CD14-positive monocyte (primary cell): Measurements from ENCODE around the gene COL27A1. TPM values are rescaled to one million over a fixed set of nuclear protein-coding genes. Genes with fewer than 3 reads are reported as not detected.

Experiments used
- DNase-seq, 3 donors: peaks; one replicate each; pipeline ENCODE4 v3.0.0-alpha.2; 2011 to 2022
- H2AFZ ChIP-seq: 2 replicates; pipeline ENCODE4 v1.6.0; 2012; ENCODE audit warnings: mild to moderate bottlenecking, low read depth, low read length, inconsistent platforms; ENCODE audit not compliant: insufficient read depth, poor library complexity, severe bottlenecking
- H3K27ac ChIP-seq, 2 donors: 1 replicate in 1 of 2; 2 replicates in 1 of 2; pipeline ENCODE4 v1.5.1; 2012 to 2013; ENCODE audit warnings: low read length in 2 of 2, control low read depth in 1 of 2, inconsistent platforms in 1 of 2, low read depth in 1 of 2, mild to moderate bottlenecking in 1 of 2
- H3K27me3 ChIP-seq, 2 donors: one replicate each; pipeline versions ENCODE4 v1.6.0 to v1.6.1; 2011 to 2013; ENCODE audit warnings: low read length in 2 of 2; ENCODE audit not compliant: control insufficient read depth in 2 of 2, insufficient read depth in 2 of 2
- H3K36me3 ChIP-seq, 2 donors: replicated peaks in 1 of 2; 1 replicate in 1 of 2; 2 replicates in 1 of 2; pipeline versions ENCODE4 v1.5.1 to v1.6.1; 2012 to 2013; ENCODE audit warnings: low read length in 2 of 2, control low read depth in 1 of 2, inconsistent platforms in 1 of 2, mild to moderate bottlenecking in 1 of 2; ENCODE audit not compliant: insufficient read depth in 2 of 2, control insufficient read depth in 1 of 2
- H3K4me1 ChIP-seq, 2 donors: 1 replicate in 1 of 2; 2 replicates in 1 of 2; pipeline versions ENCODE4 v1.5.1 to v1.6.1; 2012 to 2013; ENCODE audit warnings: low read length in 2 of 2, control low read depth in 1 of 2, inconsistent platforms in 1 of 2, mild to moderate bottlenecking in 1 of 2, moderate library complexity in 1 of 2; ENCODE audit not compliant: insufficient read depth in 2 of 2, control insufficient read depth in 1 of 2
- H3K4me2 ChIP-seq: replicated peaks from 2 replicates; pipeline ENCODE3; 2012; ENCODE audit warnings: low read length, moderate library complexity, mild to moderate bottlenecking; ENCODE audit not compliant: poor library complexity, severe bottlenecking; ENCODE audit errors: extremely low read depth
- H3K4me3 ChIP-seq, 3 experiments: fragments of 200-600 bp in 1 of 3; sonication (generic) in 1 of 3; replicated peaks in 1 of 3; 1 replicate in 2 of 3; 2 replicates in 1 of 3; pipeline ENCODE4 v1.5.1; 2011 to 2013; ENCODE audit warnings: low read length in 3 of 3, mild to moderate bottlenecking in 3 of 3, control low read depth in 2 of 3, low read depth in 2 of 3, inconsistent platforms in 1 of 3, moderate library complexity in 1 of 3
- H3K79me2 ChIP-seq: 2 replicates; pipeline ENCODE4 v1.6.0; 2012; ENCODE audit warnings: mild to moderate bottlenecking, control low read depth, inconsistent platforms, low read length, moderate library complexity; ENCODE audit not compliant: insufficient read depth
- H3K9ac ChIP-seq: 2 replicates; pipeline ENCODE4 v1.6.0; 2017; ENCODE audit warnings: low read length, mild to moderate bottlenecking; ENCODE audit not compliant: insufficient read depth, poor library complexity, severe bottlenecking
- H3K9me3 ChIP-seq, 2 donors: replicated peaks in 1 of 2; 1 replicate in 1 of 2; 2 replicates in 1 of 2; pipeline versions ENCODE4 v1.5.1 to v1.6.1; 2012 to 2013; ENCODE audit warnings: low read length in 2 of 2, control low read depth in 1 of 2; ENCODE audit not compliant: control insufficient read depth in 1 of 2, insufficient read depth in 1 of 2
- H4K20me1 ChIP-seq: 2 replicates; pipeline ENCODE4 v1.6.0; 2012; ENCODE audit warnings: mild to moderate bottlenecking, low read length, control low read depth, moderate library complexity; ENCODE audit not compliant: insufficient read depth
- H3K27ac Mint-ChIP-seq, 7 donors: one replicate each; pipeline ENCODE4 v1.8.0; 2020; ENCODE audit warnings: mild to moderate bottlenecking in 7 of 7, mixed read lengths in 7 of 7, moderate library complexity in 6 of 7, inconsistent platforms in 2 of 7
- H3K27me3 Mint-ChIP-seq, 3 donors: one replicate each; pipeline ENCODE4 v1.8.0; 2021 to 2022; ENCODE audit warnings: low read depth in 3 of 3, mild to moderate bottlenecking in 3 of 3, mixed read lengths in 3 of 3, moderate library complexity in 3 of 3, inconsistent platforms in 1 of 3
- H3K36me3 Mint-ChIP-seq, 2 donors: one replicate each; pipeline ENCODE4 v1.8.0; 2020; ENCODE audit warnings: mixed read lengths in 2 of 2, inconsistent platforms in 1 of 2, mild to moderate bottlenecking in 1 of 2
- H3K4me1 Mint-ChIP-seq: one replicate; pipeline ENCODE4 v1.8.0; 2020; ENCODE audit warnings: mild to moderate bottlenecking, mixed read lengths
- H3K4me3 Mint-ChIP-seq, 2 donors: one replicate each; pipeline ENCODE4 v1.8.0; 2020; ENCODE audit warnings: mild to moderate bottlenecking in 2 of 2, mixed read lengths in 2 of 2, moderate library complexity in 1 of 2
- H3K9me3 Mint-ChIP-seq, 7 donors: one replicate each; pipeline ENCODE4 v1.8.0; 2020 to 2022; ENCODE audit warnings: mixed read lengths in 7 of 7, mild to moderate bottlenecking in 6 of 7, moderate library complexity in 6 of 7, inconsistent platforms in 2 of 7
- CTCF ChIP-seq: fragments of 200-600 bp; IDR thresholded peaks from one replicate; pipeline ENCODE4 v1.8.0; 2022; ENCODE audit warnings: antibody characterized with exemption, mild to moderate bottlenecking
- WGBS: methylation state at CpG from one replicate; pipeline ENCODE4 v1.1.5; 2013; ENCODE audit warnings: missing lambda C conversion rate; ENCODE audit not compliant: insufficient coverage; 5-methylcytosine and 5-hydroxymethylcytosine counted together
- intact Hi-C, 2 donors: fragments of 100-400 bp; cut with micrococcal nuclease; formaldehyde crosslinking; loops; one replicate each; pipeline versions ENCODE4 v1.15.0 to v1.15.1; 2023
- polyA plus RNA-seq, 3 donors: library from polyadenylated mRNA; depleted of rRNA in 1 of 3; unstranded in 2 of 3; stranded (reverse) in 1 of 3; fragments of 300-500 nt in 2 of 3; fragments of >200 nt in 1 of 3; fragmentation: Illumina TruSeq in 2 of 3; gene quantifications; 1 replicate in 2 of 3; 2 replicates in 1 of 3; pipeline ENCODE4 v1.2.3, GENCODE V29; 2012 to 2021

Gene COL27A1
- polyA plus RNA-seq, 3 donors: 0.03 TPM; not detected in 2

- Mint-ChIP-seq H3K36me3 (peaks cover 82 to 96% of the 10 kb centered on the region in 2 donors), H3K4me1 (peaks cover 17% of the 10 kb centered on the region), H3K4me3 (no peak overlapping the region), H3K27me3 (no peaks in the 10 kb centered on the region), H3K27ac (peak overlapping the region; percentile 72 to 91 (median 85)), H3K9me3 (no peaks in the 10 kb centered on the region)
- Histone ChIP-seq H3K4me1 (no peaks in the 10 kb centered on the region), H3K9ac (no peak overlapping the region), H3K4me3 (no peak overlapping the region), H3K4me2 (no peak overlapping the region), H2AFZ (no peak overlapping the region), H3K79me2 (peaks cover 16% of the 10 kb centered on the region), H3K36me3 (peaks cover 94 to 98% of the 10 kb centered on the region in 2 donors), H4K20me1 (peaks cover 87% of the 10 kb centered on the region), H3K9me3 (no peaks in the 10 kb centered on the region), H3K27ac (peak overlapping the region in 1 of 2 donors; percentile 69), H3K27me3 (no peaks in the 10 kb centered on the region)
- 58% methylated on average over 3 of the region's 10 CpGs for WGBS
- DNase-seq: no peak
- intact Hi-C loops: loop anchor here (5.0 to 10.0 kb wide), 4 partner anchors 37 to 305 kb away; partner anchors contain the start of genes AKNA (in 1 of the 2) and TEX53 (in 1 of the 2)
- TF ChIP-seq CTCF: no peak
Measured at GRCh38 chr9:114349713-114350480, 194.6 kb downstream of the COL27A1 start.

GRCh38 chr9:114350636-114351401 is 195.5 kb downstream of the COL27A1 start:
- H3K27ac Mint-ChIP-seq: peak overlapping the region in 6 of 7 donors; percentile 65 to 91 (median 82)
- no peaks in the 10 kb centered on the region for H3K27me3 ChIP-seq
- no peaks in the 10 kb centered on the region for H3K4me1 ChIP-seq
- H3K36me3 ChIP-seq: peaks cover 94 to 98% of the 10 kb centered on the region in 2 donors
- WGBS: 84% methylated on average over 5 of the region's 16 CpGs
- H4K20me1 ChIP-seq: peaks cover 88% of the 10 kb centered on the region
- peaks cover 82 to 96% of the 10 kb centered on the region in 2 donors for H3K36me3 Mint-ChIP-seq
- no peak overlapping the region for H3K4me2 ChIP-seq
- H3K4me3 ChIP-seq: no peak overlapping the region
- intact Hi-C loops: no loop called here
- peaks cover 16% of the 10 kb centered on the region for H3K79me2 ChIP-seq
- H2AFZ ChIP-seq: no peak overlapping the region
- H3K4me1 Mint-ChIP-seq: peaks cover 17% of the 10 kb centered on the region
- H3K9ac ChIP-seq: no peak overlapping the region
- DNase-seq: no peak
- TF ChIP-seq CTCF: no peak
- no peaks in the 10 kb centered on the region for H3K9me3 Mint-ChIP-seq
- peak overlapping the region in 1 of 2 donors; percentile 69 for H3K27ac ChIP-seq
- H3K27me3 Mint-ChIP-seq: no peaks in the 10 kb centered on the region
- no peak overlapping the region for H3K4me3 Mint-ChIP-seq
- H3K9me3 ChIP-seq: no peaks in the 10 kb centered on the region
